Astrocyte (in vitro differentiated cells and primary cell): ENCODE measurements around the gene C10orf105. TPM values are rescaled to one million over a fixed set of nuclear protein-coding genes. Genes with fewer than 3 reads are reported as not detected.

Experiments
- DNase-seq: peaks from one replicate; pipeline ENCODE4 v3.0.0-alpha.2; 2010; ENCODE audit warnings: low read depth
- FAIRE-seq: peaks from 2 replicates; lab custom pipeline; 2011; peaks lifted over from hg19 to GRCh38; lab: Jason Lieb, UNC
- H2AFZ ChIP-seq: 2 replicates; pipeline ENCODE4 v1.6.0; 2012; ENCODE audit warnings: low read depth, low read length, inconsistent platforms
- H3K27ac ChIP-seq: 2 replicates; pipeline ENCODE4 v1.5.1; 2011; ENCODE audit warnings: low read depth, low read length, inconsistent platforms
- H3K27me3 ChIP-seq: 2 replicates; pipeline ENCODE4 v1.6.0; 2011; ENCODE audit warnings: low read length, inconsistent platforms; ENCODE audit not compliant: insufficient read depth
- H3K36me3 ChIP-seq: 2 replicates; pipeline ENCODE4 v1.5.1; 2011; ENCODE audit warnings: low read length, inconsistent platforms; ENCODE audit not compliant: insufficient read depth
- H3K4me1 ChIP-seq: 2 replicates; pipeline ENCODE4 v1.5.1; 2011; ENCODE audit warnings: low read length, inconsistent platforms; ENCODE audit not compliant: insufficient read depth
- H3K4me2 ChIP-seq: 2 replicates; pipeline ENCODE4 v1.6.0; 2012; ENCODE audit warnings: low read length, inconsistent platforms
- H3K4me3 ChIP-seq: 2 replicates; pipeline ENCODE4 v1.5.1; 2011; ENCODE audit warnings: low read depth, mild to moderate bottlenecking, low read length, inconsistent platforms; ENCODE audit not compliant: insufficient read depth
- H3K79me2 ChIP-seq: 2 replicates; pipeline ENCODE4 v1.6.0; 2012; ENCODE audit warnings: mild to moderate bottlenecking, low read length, inconsistent platforms; ENCODE audit not compliant: insufficient read depth
- H3K9ac ChIP-seq: 2 replicates; pipeline ENCODE4 v1.6.0; 2012; ENCODE audit warnings: mild to moderate bottlenecking, low read length, inconsistent platforms
- H3K9me3 ChIP-seq: 2 replicates; pipeline ENCODE4 v1.5.1; 2012; ENCODE audit warnings: low read depth, mild to moderate bottlenecking, low read length, inconsistent platforms; ENCODE audit not compliant: insufficient read depth
- H4K20me1 ChIP-seq: 2 replicates; pipeline ENCODE4 v1.6.0; 2012; ENCODE audit warnings: low read length, inconsistent platforms; ENCODE audit not compliant: insufficient read depth
- H3K27ac Mint-ChIP-seq: one replicate; pipeline ENCODE4 v1.8.0; 2021; ENCODE audit warnings: mild to moderate bottlenecking, mixed read lengths; ENCODE audit not compliant: unreplicated experiment
- H3K27me3 Mint-ChIP-seq: one replicate; pipeline ENCODE4 v1.8.0; 2021; ENCODE audit warnings: low read depth, mixed read lengths; ENCODE audit not compliant: unreplicated experiment
- H3K36me3 Mint-ChIP-seq: one replicate; pipeline ENCODE4 v1.8.0; 2021; ENCODE audit warnings: low read depth, mixed read lengths; ENCODE audit not compliant: unreplicated experiment
- H3K4me1 Mint-ChIP-seq: one replicate; pipeline ENCODE4 v1.8.0; 2021; ENCODE audit warnings: low read depth, mixed read lengths; ENCODE audit not compliant: unreplicated experiment
- H3K4me3 Mint-ChIP-seq: one replicate; pipeline ENCODE4 v1.8.0; 2021; ENCODE audit warnings: mild to moderate bottlenecking, moderate library complexity, mixed read lengths; ENCODE audit not compliant: unreplicated experiment
- H3K9me3 Mint-ChIP-seq: one replicate; pipeline ENCODE4 v1.8.0; 2021; ENCODE audit warnings: mild to moderate bottlenecking, mixed read lengths; ENCODE audit not compliant: unreplicated experiment
- CTCF ChIP-seq: IDR thresholded peaks from 2 replicates; pipeline ENCODE4 v1.5.1; 2011; ENCODE audit warnings: low read depth, mild to moderate bottlenecking, inconsistent platforms, low read length, moderate library complexity; ENCODE audit not compliant: insufficient read depth
- EZH2 ChIP-seq: IDR thresholded peaks from 2 replicates; pipeline ENCODE4 v1.6.1; 2012; ENCODE audit warnings: mild to moderate bottlenecking, low read length, inconsistent platforms; ENCODE audit not compliant: insufficient read depth
- total RNA-seq: library from RNA; stranded (reverse); gene quantifications from 2 replicates; pipeline ENCODE4 v1.2.1, GENCODE V29; 2021

Gene C10orf105
- total RNA-seq, 1 donor from 2014 or later: not detected

GRCh38 chr10:71731791-71732190 lies 12.2 kb upstream of the C10orf105 start:
- H3K4me3 Mint-ChIP-seq: no peak overlapping the region

GRCh38 chr10:71729161-71729636 lies 9.6 kb upstream of the C10orf105 start:
- no peaks in the 10 kb centered on the region for H3K36me3 Mint-ChIP-seq
- peaks cover 2% of the 10 kb centered on the region for H3K9me3 Mint-ChIP-seq
- no peak overlapping the region for H3K27ac ChIP-seq
- DNase-seq: no peak
- no peak for FAIRE-seq
- H3K79me2 ChIP-seq: no peaks in the 10 kb centered on the region
- H3K4me3 ChIP-seq: no peak overlapping the region
- peaks cover 7% of the 10 kb centered on the region for H3K4me1 ChIP-seq
- no peaks in the 10 kb centered on the region for H4K20me1 ChIP-seq
- H3K9ac ChIP-seq: no peak overlapping the region
- no peak overlapping the region for H3K27ac Mint-ChIP-seq
- H2AFZ ChIP-seq: no peak overlapping the region
- TF ChIP-seq EZH2: no peak
- no peak for TF ChIP-seq CTCF
- peaks cover 6% of the 10 kb centered on the region for H3K27me3 ChIP-seq
- H3K4me3 Mint-ChIP-seq: no peak overlapping the region
- no peaks in the 10 kb centered on the region for H3K36me3 ChIP-seq
- H3K4me1 Mint-ChIP-seq: peaks cover 14% of the 10 kb centered on the region
- peaks cover 38% of the 10 kb centered on the region for H3K27me3 Mint-ChIP-seq
- no peak overlapping the region for H3K4me2 ChIP-seq
- H3K9me3 ChIP-seq: no peaks in the 10 kb centered on the region

More at GRCh38 chr10:71731791-71732190, 12.2 kb upstream of the C10orf105 start:
- no peak overlapping the region for H3K27ac ChIP-seq
- peaks cover 41% of the 10 kb centered on the region for H3K27me3 Mint-ChIP-seq
- peaks cover 5% of the 10 kb centered on the region for H3K4me1 Mint-ChIP-seq
- no peak overlapping the region for H3K27ac Mint-ChIP-seq
- H3K4me2 ChIP-seq: no peak overlapping the region
- no peak overlapping the region for H3K9ac ChIP-seq
- H3K79me2 ChIP-seq: no peaks in the 10 kb centered on the region
- no peaks in the 10 kb centered on the region for H3K36me3 ChIP-seq
- no peak for TF ChIP-seq EZH2
- TF ChIP-seq CTCF: no peak
- no peaks in the 10 kb centered on the region for H3K9me3 ChIP-seq
- peaks cover 6% of the 10 kb centered on the region for H3K27me3 ChIP-seq
- FAIRE-seq (no peak), DNase-seq (no peak)
- H3K4me3 ChIP-seq: no peak overlapping the region
- H3K36me3 Mint-ChIP-seq: no peaks in the 10 kb centered on the region
- no peak overlapping the region for H2AFZ ChIP-seq
- no peaks in the 10 kb centered on the region for H3K4me1 ChIP-seq
- H3K9me3 Mint-ChIP-seq: peaks cover 2% of the 10 kb centered on the region
- H4K20me1 ChIP-seq: no peaks in the 10 kb centered on the region
